ENCODE data around the gene C16orf92. TPM values are rescaled to one million over a fixed set of nuclear protein-coding genes. Genes with fewer than 3 reads are reported as not detected.
"Not testable (repeated sequence)": the region's sequence is repeated elsewhere in the genome, so short reads cannot be mapped to it uniquely, and the experiment has no call there.

The C16orf92 gene
- polyA plus RNA-seq, 4 donors: not detected

DNA sequence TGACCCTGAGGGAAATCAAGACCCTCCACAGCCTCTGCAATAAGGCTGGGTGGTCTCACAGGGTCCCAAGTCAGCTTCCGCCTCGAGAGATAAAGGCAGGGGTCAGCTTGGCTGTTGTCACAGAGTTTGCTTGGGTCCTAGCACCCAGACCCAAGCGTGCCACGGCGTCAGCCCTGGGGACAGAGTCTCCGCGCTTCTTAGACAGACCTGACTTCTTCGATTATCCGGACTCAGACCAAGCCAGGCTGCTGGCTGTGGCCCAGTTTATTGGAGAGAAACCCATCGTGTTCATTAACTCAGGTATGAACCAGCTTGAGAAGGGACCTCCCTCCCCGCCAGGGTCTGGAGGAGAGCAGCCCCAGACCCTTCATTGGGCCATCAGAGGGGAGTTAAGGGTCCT is 588 bp downstream of the C16orf92 start:
- no peak for DNase-seq (ENCODE audit: low read depth in 4 of 4, low spot score in 2 of 4)

DNA sequence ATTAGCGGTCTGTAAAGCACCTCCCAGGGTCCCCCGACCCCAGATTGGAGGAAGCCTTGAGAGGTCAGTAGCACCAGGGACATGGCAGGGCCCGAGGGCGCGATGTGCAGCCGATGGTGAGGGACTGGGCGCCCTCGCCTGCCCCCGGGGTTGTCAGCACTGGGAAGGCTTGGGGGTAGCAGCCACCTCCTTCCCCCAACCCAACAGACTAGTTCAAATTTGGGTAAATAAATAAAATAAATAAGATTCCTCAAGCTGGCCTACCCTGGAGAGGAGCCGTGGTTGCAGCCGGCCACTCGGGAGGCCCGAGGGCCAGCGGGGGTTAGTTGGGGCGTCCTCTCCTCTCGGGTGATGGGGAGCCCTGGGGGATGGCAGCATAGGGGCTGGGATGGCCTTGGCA is 1.5 kb downstream of the C16orf92 start:
- no peak for DNase-seq (ENCODE audit: low read depth in 4 of 4, low spot score in 2 of 4)

DNA sequence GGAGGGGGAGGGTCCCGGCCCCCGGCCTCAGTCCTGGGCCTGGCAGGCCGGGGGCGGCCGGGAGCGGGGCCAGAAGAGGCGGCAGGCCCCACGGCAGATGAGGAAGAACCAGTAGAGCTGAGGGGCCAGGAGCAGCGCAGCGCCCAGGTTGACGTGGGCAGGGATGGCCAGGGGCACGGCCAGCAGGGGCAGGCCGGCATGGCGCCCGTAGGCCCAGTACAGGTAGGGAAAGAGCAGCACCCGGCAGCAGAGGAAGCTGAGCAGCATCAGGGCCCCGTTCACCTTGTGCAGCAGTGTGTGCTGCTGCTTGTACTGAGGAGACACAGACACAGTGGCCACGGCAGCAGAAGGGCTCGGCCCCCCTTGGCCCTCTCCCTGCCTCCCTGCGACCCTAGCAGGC is 2.2 kb downstream of the C16orf92 start:
- DNase-seq (ENCODE audit: low read depth in 4 of 4, low spot score in 2 of 4): no peak

DNA sequence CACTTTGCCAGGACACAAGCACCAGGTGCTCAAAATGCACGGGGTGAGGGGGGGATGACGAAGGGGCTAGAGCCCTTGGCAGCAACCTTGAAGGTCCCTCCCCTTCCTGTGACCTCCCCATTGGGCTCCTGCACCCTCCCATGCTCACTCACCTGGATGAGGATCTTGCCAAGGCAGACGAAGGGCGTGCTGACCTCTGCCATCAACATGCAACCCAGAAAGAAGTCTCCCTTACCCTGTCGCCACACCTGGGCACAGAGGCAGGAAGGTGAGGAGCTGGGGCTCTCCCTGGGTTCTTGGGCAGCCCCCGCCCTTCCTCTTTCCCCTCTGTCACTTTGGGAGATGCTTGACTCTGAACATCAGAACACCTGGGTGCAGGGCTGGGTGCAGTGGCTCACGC is 2.6 kb downstream of the C16orf92 start:
- no peak for DNase-seq (ENCODE audit: low read depth in 4 of 4, low spot score in 2 of 4)

DNA sequence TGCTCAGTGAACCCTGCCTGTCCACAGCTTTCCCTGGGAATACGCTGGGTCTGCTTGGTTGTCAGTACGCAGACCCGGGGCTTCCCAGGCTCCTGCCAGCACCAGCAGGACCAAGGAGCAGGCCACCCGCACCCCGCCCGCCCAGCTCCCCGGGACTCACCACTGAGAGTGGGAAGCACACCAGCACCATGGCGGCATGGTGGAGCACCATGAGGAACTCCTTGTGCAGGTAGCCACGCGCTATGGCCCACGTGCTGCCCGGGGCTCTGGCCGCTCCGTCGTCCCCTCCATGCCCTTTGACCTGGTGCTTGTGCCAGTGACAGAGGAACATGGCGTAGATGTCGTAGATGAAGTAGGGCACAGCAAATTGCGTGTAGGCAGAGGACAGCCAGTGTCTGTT is 3.5 kb downstream of the C16orf92 start:
- DNase-seq (ENCODE audit: low read depth in 4 of 4, low spot score in 2 of 4): no peak

DNA sequence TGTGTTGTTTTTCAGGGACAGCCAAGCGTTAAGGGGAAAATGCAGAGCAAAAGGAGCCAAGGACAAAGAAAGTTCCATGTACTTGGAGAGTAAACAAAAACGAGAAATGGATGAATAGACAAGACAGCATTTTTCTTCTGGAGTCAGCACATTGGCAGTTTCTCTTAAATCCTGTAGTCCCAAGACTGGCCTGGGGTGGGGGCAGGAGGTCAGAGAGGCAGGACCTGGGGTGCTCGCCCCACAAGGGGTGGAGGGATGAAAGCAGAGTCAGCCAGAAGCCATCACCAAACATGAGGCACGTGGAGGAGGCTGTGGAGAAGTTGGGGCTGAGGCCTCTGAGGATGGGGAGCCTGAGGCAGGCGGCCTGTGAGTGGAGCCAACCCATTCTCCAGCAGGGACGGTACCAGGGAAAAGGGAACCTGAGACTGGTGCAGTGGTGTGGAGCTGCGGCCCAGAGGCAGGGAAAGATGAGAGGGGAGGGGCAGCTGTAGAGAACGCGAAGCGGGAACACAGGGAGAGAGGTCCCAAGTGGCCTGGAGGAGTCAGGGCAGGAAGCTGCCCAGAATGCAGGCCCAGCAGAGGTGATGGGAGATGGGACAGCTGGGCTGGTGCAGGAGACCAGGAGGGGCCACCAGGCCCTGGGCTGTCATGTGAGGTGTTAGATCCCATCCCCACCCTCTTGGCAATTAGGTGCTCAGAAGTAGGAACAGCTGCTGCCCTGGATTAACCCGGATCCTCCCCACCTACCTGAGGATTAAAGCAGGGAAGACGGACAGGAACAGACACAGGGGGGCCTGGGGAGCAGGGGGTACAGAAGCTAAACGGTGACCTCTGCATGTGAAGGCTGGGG is 4.8 kb downstream of the C16orf92 start:
- DNase-seq (ENCODE audit: low read depth in 4 of 4, low spot score in 2 of 4): no peak

DNA sequence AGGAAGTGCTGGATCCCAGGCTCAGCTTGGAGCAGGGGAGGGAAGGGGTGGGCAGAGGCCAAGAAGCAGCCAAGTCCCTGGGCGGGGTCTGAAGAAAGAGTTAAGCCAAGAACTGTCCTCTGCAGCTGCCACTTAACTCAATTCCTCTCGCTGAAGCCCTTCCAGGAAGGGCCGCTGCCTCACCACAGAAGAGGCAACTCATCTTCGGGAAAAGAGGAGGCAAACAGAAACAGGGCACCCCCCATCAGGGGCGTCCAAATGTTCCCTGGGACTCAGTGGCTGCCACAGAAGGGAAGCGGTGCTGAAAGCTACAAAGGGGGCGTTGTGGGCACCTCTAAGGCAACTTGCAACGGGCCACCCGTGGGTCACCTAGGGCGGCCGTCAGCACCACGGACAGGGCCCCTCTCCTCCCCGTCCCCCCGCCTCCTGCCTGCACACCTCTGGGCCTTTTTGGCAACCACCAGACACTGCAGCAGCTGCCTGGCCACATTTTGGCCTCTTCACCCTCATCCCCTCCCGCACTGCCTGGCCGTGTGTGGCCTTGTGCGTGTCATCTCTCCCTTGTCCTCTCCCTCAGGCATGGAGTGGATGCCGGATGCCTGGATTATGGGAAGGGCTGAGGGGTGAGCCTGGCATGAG is 5.6 kb downstream of the C16orf92 start:
- no peak for DNase-seq (ENCODE audit: low read depth in 4 of 4, low spot score in 2 of 4)

DNA sequence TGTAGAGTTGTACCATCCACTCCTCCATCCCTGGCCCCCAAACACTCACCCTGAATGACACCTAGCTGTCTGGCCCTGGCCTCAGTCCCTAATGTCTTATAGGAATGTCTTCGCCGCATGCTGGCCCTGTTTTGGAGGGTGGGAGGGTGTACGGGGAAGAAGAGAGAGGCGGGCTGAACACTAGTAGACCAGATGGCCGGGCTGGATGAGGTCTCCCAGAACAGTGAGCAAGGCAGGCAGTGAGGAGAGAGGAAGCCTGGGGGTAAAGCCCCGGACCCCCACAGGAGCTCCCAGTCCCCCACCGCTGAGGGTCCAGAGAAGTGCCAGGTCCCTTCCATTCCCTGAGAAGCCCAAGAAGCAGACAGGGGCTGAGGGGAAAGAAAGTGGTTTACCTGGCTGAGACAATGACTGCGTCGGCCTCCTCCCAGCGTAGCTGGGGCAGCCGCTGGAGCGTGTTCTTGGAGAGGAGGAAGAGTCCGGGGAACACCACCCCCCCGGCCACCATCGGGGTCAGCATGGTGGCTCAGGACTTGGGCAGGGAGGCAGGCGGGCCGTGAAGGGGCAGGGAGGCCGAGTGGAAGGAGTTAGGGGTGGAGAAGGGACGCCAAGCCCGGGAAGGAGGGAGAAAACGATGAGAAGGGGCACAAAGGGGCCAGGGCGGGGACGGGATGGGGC is 7.2 kb downstream of the C16orf92 start:
- DNase-seq (ENCODE audit: low read depth in 4 of 4, low spot score in 2 of 4): no peak

DNA sequence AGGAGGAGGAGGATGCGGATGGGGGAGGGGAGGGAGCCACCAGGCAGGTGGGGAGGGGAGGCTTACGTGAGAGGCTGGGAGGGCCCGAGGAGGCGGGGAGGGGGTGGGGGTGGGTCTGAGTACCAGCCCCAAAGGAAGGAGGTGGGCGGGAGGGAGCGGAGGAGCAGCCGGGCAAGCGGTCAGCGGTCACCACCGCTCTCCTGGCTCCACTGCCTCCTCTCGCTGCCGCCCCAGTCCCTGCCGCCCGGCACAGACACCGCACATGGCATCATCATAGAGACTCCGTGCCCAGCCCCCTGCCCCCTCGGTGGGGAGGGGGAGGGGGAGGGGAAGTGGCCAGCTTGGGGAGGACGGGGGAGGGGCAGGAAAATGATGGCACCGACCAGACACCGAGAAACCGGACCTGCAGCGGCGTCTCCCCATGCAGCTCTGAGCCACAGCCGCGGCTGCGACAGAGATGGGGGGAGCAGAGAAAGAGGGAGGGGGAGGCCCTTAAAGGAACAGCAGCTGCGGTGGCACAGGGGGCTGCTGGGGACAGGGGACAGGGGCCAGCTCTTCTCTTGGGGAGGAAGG is 7.9 kb downstream of the C16orf92 start, which contains the start of gene TLCD3B:
Gene TLCD3B, minus strand, starts transcription at position 431 of the 573 bp plus-strand sequence. CDS start 744 bp downstream, outside the sequence.
- no peak for DNase-seq (ENCODE audit: low read depth in 4 of 4, low spot score in 2 of 4)

DNA sequence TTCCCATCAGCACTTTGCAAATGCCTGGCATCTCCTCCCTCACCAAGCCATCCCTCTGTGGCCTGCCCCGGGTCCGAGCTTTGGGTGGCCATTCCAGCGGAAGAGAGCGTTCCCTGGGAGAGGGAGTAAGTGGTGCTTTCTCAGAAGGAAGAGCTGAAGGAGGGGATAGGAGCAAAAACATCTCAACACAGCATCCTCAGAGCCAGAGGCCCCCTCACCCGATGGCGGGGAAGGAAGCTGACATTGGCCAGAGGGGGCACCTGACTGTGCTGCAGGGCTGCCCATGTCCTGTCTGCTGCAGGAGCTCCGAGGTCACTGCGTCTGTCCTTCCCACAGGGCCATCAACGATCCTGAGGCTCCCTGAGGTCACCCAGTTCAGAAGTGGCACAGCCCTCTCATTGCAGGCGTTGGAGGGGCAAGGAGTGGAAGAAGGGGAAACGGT is 8.5 kb downstream of the C16orf92 start:
- no peak for DNase-seq (ENCODE audit: low read depth in 4 of 4, low spot score in 2 of 4)

DNA sequence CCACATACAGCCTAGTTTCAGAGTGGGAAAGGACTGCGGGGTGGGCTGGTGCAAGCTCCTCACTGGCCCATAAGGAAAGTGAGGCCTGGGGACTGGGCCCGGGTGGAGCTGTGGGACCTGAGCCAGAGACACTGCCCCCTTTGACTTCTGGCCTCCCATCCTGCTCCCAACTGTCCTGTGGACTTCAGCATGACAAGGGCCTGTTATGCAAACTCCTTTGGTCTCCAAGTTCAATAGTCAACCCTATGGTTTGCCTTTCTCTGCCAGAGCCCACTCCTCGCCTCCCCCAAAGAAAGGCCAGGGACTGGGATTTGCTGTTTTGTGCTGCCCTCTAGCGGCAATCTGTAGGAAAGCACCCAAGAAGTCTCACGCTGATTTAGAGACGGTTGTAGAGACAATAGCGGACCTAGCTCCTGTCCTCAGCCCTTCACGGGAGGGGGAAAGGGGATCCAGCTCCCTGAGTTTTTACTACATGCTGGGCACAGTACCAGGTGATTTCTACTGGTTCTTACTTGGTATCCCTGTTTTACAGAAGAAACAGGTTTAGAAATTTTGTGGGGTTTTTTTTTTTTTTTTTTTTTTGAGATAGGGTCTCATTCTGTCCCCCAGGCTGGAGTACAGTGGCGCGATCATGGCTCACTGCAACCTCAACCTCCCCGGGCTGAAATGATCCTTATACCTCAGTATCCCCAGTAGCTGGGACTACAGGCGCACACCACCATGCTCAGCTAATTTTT is 9.3 kb downstream of the C16orf92 start:
- no peak for DNase-seq (ENCODE audit: low read depth in 4 of 4, low spot score in 2 of 4)

DNA sequence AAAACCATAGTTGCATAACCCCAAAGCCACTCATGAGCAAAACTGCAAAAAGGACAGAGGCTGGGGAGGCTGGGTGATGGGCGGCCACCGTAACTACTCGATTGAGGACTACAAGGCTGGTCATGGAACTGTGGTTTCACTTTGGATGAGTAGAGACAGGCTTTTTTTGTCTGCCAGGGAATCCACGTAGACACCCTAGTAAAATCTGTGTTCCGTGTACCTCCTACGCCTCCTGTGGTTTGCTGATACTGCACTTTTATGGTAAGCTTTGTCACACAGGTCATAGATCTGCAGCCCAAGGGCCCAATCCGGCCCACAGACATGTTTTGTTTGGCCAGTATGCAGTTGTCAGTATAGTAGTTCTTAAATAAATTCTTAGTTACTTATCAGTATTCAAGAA is 10.3 kb downstream of the C16orf92 start:
- DNase-seq (ENCODE audit: low read depth in 4 of 4, low spot score in 2 of 4): no peak

DNA sequence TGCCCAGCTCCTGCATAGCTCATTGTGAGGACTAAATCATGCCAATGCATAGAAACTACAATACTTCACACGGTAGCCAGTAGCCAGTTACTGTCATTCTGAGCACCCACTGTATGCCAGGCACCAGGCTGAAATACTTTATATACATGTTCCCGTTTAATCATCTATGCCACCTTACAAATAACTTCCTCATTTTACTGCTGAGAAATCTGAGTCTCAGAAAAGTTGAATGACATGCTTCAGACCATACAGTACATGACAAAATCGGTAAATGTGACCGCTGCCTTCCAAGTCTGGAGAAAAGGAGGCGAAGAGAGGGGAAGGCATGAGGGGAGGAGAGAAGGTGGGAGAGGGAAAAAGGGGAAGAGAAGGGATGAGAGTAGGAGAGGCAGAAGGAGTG is 17.2 kb downstream of the C16orf92 start:
- no peak for DNase-seq (ENCODE audit: low read depth in 4 of 4, low spot score in 2 of 4)

DNA sequence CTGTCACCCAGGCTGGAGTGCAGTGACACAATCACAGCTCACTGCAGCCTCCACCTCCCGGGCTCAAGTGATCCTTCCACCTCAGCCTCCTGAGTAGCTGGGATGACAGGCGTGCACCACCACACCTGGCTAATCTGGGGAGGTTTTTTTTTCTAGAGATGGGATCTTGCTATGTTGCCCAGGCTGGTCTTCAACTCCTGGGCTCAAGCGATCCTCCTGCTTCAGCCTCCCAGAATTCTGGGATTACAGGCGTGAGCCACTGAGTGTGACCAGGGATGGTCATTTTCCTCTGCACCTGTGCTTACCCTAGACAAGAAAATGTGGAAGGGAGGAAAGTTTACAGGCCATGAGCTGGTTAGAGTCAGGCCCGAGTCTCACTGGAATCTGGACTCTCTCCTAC is 17.7 kb downstream of the C16orf92 start:
- not testable (repeated sequence) for DNase-seq (ENCODE audit: low read depth in 4 of 4, low spot score in 2 of 4)

DNA sequence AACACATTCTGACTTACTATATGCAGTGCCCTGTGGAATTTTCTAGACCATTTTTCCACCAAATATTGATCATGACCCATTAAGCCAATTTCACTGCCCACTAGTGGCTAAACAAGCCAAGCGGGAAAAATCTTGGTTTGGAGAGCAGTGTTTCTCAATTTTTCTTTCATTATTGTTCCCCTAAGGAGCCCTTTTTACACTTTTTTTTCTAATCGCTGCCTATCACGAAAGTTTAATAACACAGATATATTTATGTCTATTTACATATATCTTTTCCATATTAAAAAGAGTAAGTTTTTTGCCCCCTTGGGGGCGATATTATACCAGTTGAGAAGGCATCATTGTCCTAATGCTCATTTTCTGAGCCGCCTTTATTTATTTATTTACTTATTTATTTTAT is 18.8 kb downstream of the C16orf92 start:
- no peak for DNase-seq (ENCODE audit: low read depth in 4 of 4, low spot score in 2 of 4)

DNA sequence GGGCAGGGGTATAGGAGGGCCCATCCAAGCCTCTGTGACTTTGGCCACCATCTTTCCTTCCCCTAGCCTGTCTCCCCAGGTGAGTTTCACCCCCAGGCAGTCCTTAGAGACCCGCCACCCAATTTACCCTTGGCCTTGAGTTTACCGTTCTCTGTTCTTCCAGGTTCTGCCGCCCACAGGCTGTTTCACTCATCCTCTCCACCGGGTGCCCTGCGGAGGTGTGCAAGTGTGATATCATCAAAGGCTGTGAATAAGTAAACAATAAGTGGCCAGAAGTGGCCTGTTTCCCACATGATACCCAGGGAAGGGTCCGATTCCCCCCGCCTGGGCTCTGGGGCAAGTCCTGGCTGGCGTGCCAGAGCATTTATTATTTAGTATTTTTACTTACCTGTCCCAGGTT is 23.2 kb downstream of the C16orf92 start:
- DNase-seq (ENCODE audit: low read depth in 4 of 4, low spot score in 2 of 4): no peak

DNA sequence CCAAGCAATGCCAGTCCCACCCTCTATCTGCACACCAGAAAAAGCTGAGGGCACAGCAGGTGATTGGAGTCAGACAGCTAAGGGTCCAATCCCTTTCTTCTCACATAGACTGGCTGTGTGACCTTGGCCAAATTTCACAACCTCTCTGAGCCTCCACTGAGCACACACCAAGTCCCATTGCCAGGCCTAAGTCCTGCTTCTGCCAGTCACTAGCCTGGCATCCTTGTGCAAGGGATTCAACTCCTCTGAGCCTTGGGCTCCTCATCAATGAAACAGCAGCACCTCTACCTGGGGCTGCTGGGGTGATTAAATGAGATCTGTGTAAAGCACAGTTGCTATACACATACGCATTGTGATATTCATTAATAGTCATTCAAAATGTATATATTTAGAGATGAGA is 23.6 kb downstream of the C16orf92 start:
- DNase-seq (ENCODE audit: low read depth in 4 of 4, low spot score in 2 of 4): no peak

DNA sequence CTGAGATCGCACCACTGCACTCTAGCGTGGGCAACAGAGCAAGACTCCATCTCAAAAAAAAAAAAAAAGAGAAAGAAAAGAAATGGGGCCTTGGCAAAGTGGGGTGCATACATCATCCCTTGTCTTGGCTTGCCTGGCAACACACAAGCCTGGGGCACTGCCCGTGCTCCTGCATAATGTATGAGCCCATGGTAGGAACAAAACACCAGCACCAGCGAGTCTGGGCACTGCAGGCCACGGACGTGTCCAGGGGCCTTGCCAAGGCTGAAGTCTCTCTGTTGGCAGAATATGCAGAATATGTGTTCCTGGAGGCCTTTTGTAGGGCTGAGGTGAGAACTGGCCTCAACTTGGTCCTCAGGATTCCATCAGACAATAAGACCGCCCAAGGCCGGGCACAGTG is 26.9 kb downstream of the C16orf92 start:
- no peak for DNase-seq (ENCODE audit: low read depth in 4 of 4, low spot score in 2 of 4)

DNA sequence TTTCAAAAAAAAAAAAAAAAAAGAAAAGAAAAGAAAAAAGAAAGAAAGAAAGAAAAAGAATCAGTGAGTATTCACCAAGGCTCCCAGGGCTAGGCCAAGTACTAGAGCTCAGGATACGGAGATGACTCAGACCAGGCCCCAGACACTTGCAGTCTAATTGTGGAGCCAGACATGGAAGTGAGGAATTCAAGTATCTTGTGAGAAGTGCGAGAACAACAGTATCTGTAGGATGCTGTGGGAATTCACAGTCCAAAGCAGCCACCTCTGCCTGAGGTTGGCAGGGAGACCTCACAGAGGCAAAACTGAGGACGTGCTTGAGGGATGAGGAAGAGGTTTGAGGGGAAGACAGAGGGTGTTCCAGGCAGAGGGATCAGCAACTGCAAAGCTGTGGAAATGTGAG is 28.5 kb downstream of the C16orf92 start:
- no peak for DNase-seq (ENCODE audit: low read depth in 4 of 4, low spot score in 2 of 4)

DNA sequence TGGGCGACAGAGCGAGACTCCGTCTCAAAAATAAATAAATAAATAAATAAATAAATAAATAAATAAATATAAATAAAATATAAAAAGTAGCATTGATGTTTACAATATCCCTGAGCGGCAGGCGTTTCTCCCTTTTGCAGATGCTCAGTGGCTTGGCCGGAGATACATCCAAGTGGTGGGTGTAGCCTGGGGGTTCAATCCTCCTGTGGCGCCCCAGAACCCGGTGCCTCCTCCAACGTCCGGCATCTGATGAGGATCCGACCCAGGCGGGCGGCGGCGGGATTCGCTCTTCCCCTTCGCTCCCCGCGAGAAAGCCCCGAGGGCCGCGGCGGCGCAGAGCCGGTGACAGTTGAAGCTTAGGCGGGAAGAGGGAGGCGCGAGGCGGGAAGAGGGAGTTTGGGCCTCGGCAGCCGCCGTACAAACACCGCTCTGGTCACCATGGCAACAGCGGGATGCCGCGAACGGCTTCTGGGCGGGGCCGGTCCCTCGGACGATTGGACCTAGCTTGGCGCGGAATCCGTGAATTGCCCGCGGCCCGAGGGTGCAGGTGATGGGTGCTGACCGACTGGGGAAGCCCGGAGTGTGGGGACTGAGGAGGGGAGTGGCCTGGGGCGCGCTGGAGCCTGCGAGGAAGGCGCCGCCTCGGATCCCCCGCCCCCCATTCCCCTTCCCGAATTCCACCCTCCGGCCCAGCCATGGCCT is 29.8 kb downstream of the C16orf92 start:
- DNase-seq (ENCODE audit: low read depth in 4 of 4, low spot score in 2 of 4): peak in 2 of 4 donors; percentile 80 to 86
